Activated naive CD8-positive, alpha-beta T cell treated with anti-CD3 and anti-CD28 coated beads for 36 hours (primary cell): ENCODE measurements around the gene LIPI. TPM values are rescaled to one million over a fixed set of nuclear protein-coding genes. Genes with fewer than 3 reads are reported as not detected.

Source experiments
- DNase-seq: peaks from one replicate; pipeline ENCODE4 v3.0.0; 2021
- H3K27ac Mint-ChIP-seq: one replicate; pipeline ENCODE4 v1.8.0; 2022; ENCODE audit warnings: mild to moderate bottlenecking, moderate library complexity, mixed read lengths
- H3K27me3 Mint-ChIP-seq: one replicate; pipeline ENCODE4 v1.8.0; 2022; ENCODE audit warnings: mild to moderate bottlenecking, mixed read lengths
- H3K36me3 Mint-ChIP-seq: one replicate; pipeline ENCODE4 v1.8.0; 2021; ENCODE audit warnings: mild to moderate bottlenecking, mixed read lengths
- H3K4me1 Mint-ChIP-seq: one replicate; pipeline ENCODE4 v1.8.0; 2021; ENCODE audit warnings: mixed read lengths
- H3K4me3 Mint-ChIP-seq: one replicate; pipeline ENCODE4 v1.8.0; 2022; ENCODE audit warnings: mild to moderate bottlenecking, moderate library complexity, mixed read lengths
- H3K9me3 Mint-ChIP-seq: one replicate; pipeline ENCODE4 v1.8.0; 2022; ENCODE audit warnings: mixed read lengths
- total RNA-seq, 2 experiments: library from RNA; stranded (reverse); gene quantifications; one replicate each; pipeline ENCODE4 v1.2.3, GENCODE V29; 2021

Gene LIPI
- total RNA-seq, result not detected

DNA sequence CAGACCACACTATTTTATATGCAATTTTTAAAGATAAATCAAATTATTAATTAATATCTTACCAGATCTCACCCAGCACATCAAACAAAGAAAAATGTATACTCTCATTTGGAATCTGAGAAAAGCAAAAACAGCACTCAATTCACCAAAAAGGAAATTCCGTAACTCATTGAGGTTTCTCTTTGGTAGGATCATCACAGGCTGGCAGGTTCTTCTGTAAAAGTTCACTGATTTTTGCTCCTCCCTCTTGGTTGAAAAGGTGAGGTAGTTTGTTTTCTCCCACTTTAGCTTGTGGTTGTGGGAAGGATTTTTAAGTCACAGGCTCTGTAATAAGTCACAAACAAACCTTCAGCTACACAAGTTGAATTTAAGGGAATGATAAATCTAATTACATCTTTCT is at the start of gene LIPI:
LIPI (minus strand) TSS at position 218 of the 400 bp plus-strand sequence; CDS start at position 108, 110 bp downstream.
- Mint-ChIP-seq H3K9me3 (no peaks in the 10 kb centered on the region), H3K4me1 (peaks cover 4% of the 10 kb centered on the region), H3K4me3 (no peak within 1 kb of the TSS), H3K27ac (no peak within 1 kb of the TSS), H3K36me3 (no peaks in the 10 kb centered on the region), H3K27me3 (peaks cover 15% of the 10 kb centered on the region)
- DNase-seq, result no peak

- Mint-ChIP-seq H3K9me3 (no peaks in the 10 kb centered on the region), H3K36me3 (no peaks in the 10 kb centered on the region), H3K4me1 (peaks cover 8% of the 10 kb centered on the region), H3K4me3 (no peak overlapping the region), H3K27ac (no peak overlapping the region), H3K27me3 (peaks cover 2% of the 10 kb centered on the region)
- DNase-seq, result no peak
These were observed 49.5 kb upstream of the LIPI start for GRCh38 chr21:14260174-14260764.

DNA sequence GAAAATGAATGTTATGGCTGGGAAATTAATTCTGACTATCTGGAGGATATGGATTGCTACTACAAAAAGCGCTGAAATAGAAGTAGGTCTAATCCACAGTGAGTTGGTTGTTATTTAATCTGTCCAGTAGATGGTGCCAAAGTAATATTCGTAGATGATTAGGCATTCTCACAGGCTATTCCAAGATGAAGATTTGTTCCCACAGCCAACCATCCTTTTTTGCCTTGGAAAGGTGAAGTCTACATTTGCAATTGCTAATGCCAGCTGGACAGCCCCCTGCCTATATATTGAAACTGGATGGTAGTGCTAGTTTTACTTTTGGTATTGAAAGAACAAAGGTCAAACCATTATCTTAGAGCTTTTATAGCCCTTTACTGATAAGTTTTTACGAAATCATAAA is 49.0 kb upstream of the LIPI start:
- no peak for DNase-seq
- Mint-ChIP-seq H3K36me3 (no peaks in the 10 kb centered on the region), H3K27ac (no peak overlapping the region), H3K4me3 (no peak overlapping the region), H3K27me3 (peaks cover 2% of the 10 kb centered on the region), H3K4me1 (peaks cover 8% of the 10 kb centered on the region), H3K9me3 (no peaks in the 10 kb centered on the region)

DNA sequence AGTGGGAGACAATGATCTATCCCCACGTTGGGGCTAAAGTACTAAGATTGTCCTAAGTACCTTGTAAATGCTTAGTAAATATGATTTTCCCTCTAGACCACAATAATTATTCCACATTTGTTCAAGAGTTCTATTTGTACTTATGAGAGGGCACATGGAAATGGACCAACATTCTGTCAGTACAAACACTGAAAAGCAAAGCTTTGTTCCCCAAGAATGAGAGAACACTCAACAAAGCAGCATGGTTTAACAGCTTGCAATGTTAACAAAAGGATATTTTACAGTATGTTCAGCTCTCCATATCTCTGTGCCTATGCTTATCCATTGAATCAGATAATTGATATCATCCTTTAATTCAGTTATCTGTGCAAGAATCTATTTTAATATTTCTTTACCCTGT is 40.6 kb upstream of the LIPI start:
- Mint-ChIP-seq H3K27me3 (peaks cover 7% of the 10 kb centered on the region), H3K4me1 (peaks cover 3% of the 10 kb centered on the region), H3K36me3 (no peaks in the 10 kb centered on the region), H3K9me3 (peaks cover 5% of the 10 kb centered on the region), H3K27ac (no peak overlapping the region), H3K4me3 (no peak overlapping the region)
- DNase-seq, result no peak

DNA sequence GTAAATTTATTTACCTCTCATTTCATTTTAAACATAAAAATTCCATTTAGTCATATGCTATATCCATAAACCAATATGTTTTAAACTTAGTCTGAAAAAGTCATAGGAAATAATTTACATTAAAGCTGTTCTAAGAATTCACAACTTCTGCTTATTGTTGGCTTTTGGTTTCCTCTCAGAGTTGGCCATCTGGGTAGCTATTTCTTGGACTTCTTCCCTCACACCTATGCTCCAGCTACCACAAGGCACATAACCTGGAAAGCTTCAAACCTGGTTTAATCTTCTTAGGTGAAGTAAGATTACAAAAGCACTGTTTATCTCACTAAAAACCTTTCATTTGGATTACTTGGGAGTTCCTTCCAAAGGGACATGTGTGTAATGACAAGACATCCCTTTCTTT is 35.0 kb upstream of the LIPI start:
- H3K4me3 Mint-ChIP-seq, result no peak overlapping the region
- H3K36me3 Mint-ChIP-seq, result no peaks in the 10 kb centered on the region
- peaks cover 4% of the 10 kb centered on the region for H3K27me3 Mint-ChIP-seq
- peaks cover 7% of the 10 kb centered on the region for H3K9me3 Mint-ChIP-seq
- H3K4me1 Mint-ChIP-seq, result peaks cover 8% of the 10 kb centered on the region
- DNase-seq, result no peak
- no peak overlapping the region for H3K27ac Mint-ChIP-seq

- H3K27ac Mint-ChIP-seq, result no peak overlapping the region
- H3K36me3 Mint-ChIP-seq, result no peaks in the 10 kb centered on the region
- peaks cover 8% of the 10 kb centered on the region for H3K4me1 Mint-ChIP-seq
- peaks cover 4% of the 10 kb centered on the region for H3K9me3 Mint-ChIP-seq
- peaks cover 2% of the 10 kb centered on the region for H3K27me3 Mint-ChIP-seq
- no peak for DNase-seq
- H3K4me3 Mint-ChIP-seq, result no peak overlapping the region
These were observed 34.2 kb upstream of the LIPI start for GRCh38 chr21:14244911-14245310.

- DNase-seq, result no peak
- no peaks in the 10 kb centered on the region for H3K36me3 Mint-ChIP-seq
- no peak overlapping the region for H3K4me3 Mint-ChIP-seq
- peaks cover 8% of the 10 kb centered on the region for H3K4me1 Mint-ChIP-seq
- peaks cover 2% of the 10 kb centered on the region for H3K9me3 Mint-ChIP-seq
- H3K27ac Mint-ChIP-seq, result no peak overlapping the region
- H3K27me3 Mint-ChIP-seq, result no peaks in the 10 kb centered on the region
These were observed 33.1 kb upstream of the LIPI start for GRCh38 chr21:14243874-14244273.

DNA sequence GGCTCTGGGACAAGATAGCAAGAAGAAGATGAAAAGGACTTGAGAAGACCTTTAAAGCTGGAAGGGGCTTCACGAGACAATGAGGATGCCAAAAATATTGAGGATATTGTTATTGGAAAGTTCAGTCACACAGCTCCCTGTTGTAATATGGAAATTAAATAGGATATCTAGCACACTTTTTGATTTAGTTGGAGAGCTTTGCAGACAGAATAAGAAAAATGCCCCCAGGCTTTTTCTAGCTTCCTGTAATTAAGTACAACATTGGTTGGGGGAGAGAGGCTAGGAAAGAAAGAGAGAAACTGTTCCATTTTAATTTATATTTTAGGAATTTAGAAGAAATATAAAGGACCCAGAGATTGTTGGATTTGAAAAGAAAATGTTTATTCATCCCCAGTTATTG is 32.7 kb upstream of the LIPI start:
- Mint-ChIP-seq H3K4me1 (peaks cover 8% of the 10 kb centered on the region), H3K9me3 (peaks cover 2% of the 10 kb centered on the region), H3K27me3 (no peaks in the 10 kb centered on the region), H3K36me3 (no peaks in the 10 kb centered on the region), H3K4me3 (no peak overlapping the region), H3K27ac (no peak overlapping the region)
- no peak for DNase-seq

DNA sequence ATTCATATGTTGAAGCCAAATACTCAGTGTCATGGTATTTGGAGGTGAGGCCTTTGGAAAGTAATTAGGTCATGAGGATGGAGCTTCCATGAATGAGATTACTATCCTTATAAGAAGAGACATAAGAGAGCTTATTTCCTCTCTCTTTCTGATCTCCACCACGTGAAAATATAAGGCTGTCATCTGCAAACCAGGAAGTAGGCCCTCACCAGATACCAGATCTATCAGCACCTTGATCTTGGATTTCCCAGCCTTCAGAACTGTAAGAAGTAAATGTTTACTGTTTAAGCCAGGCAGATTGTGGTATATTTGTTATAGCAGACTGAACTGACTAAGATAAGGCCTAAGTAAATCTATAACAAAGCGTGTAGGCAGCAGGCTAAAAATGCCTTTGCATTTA is 30.5 kb upstream of the LIPI start:
- H3K4me1 Mint-ChIP-seq, result peaks cover 8% of the 10 kb centered on the region
- no peaks in the 10 kb centered on the region for H3K36me3 Mint-ChIP-seq
- H3K27ac Mint-ChIP-seq, result no peak overlapping the region
- no peak overlapping the region for H3K4me3 Mint-ChIP-seq
- peaks cover 2% of the 10 kb centered on the region for H3K9me3 Mint-ChIP-seq
- DNase-seq, result no peak
- no peaks in the 10 kb centered on the region for H3K27me3 Mint-ChIP-seq

- Mint-ChIP-seq H3K9me3 (peaks cover 2% of the 10 kb centered on the region), H3K27me3 (no peaks in the 10 kb centered on the region), H3K36me3 (no peaks in the 10 kb centered on the region), H3K27ac (no peak overlapping the region), H3K4me3 (no peak overlapping the region), H3K4me1 (peaks cover 8% of the 10 kb centered on the region)
- no peak for DNase-seq
These were observed 28.5 kb upstream of the LIPI start for GRCh38 chr21:14239281-14239680.

GRCh38 chr21:14236180-14236579 is 25.4 kb upstream of the LIPI start:
- DNase-seq, result no peak
- no peak overlapping the region for H3K27ac Mint-ChIP-seq
- no peaks in the 10 kb centered on the region for H3K36me3 Mint-ChIP-seq
- H3K4me3 Mint-ChIP-seq, result no peak overlapping the region
- peaks cover 4% of the 10 kb centered on the region for H3K4me1 Mint-ChIP-seq
- H3K9me3 Mint-ChIP-seq, result peaks cover 2% of the 10 kb centered on the region
- no peaks in the 10 kb centered on the region for H3K27me3 Mint-ChIP-seq

DNA sequence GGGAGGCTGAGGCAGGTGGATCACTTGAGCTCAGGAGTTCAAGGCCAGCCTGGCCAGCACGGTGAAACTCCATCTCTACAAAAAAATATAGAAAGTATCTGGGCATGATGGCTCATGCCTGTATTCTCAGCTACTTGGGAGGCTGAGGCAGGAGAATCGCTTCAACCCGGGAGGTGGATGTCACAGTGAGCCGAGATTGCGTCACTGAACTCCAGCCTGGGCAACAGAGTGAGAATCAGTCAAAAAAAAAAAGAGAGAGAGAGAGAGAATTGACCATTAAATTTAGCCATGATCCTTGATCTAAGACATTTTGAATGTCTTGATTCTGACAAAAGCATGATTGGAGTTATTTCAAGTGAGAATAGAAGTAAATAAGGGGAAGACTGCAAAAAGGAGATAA is 24.3 kb upstream of the LIPI start:
- peaks cover 5% of the 10 kb centered on the region for H3K36me3 Mint-ChIP-seq
- no peaks in the 10 kb centered on the region for H3K4me1 Mint-ChIP-seq

DNA sequence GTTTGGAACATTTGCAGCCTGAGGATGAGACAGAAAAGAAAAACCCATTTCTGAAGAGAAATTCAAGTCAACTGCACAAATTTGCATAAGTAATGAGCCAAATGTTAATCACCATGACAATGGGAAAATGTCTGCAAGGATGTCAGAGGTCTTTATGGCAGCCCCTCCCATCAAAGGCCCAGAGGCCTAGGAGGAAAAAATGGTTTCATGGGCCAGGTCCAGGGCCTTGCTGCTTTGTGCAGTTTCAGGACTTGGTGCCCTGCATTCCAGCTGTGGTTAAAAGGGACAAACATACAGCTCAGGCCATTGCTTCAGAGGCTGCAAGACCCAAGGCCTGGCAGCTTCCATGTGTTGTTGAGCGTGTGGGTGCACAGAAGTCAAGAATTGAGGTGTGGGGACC is 18.6 kb upstream of the LIPI start:
- Mint-ChIP-seq H3K27ac (no peak overlapping the region), H3K27me3 (no peaks in the 10 kb centered on the region), H3K4me1 (no peaks in the 10 kb centered on the region), H3K36me3 (peaks cover 17% of the 10 kb centered on the region), H3K9me3 (peaks cover 19% of the 10 kb centered on the region), H3K4me3 (no peak overlapping the region)
- DNase-seq, result no peak

More for the DNA sequence above, 24.3 kb upstream of the LIPI start:
- peaks cover 5% of the 10 kb centered on the region for H3K9me3 Mint-ChIP-seq
- no peak overlapping the region for H3K27ac Mint-ChIP-seq
- no peak for DNase-seq
- no peak overlapping the region for H3K4me3 Mint-ChIP-seq
- H3K27me3 Mint-ChIP-seq, result no peaks in the 10 kb centered on the region

DNA sequence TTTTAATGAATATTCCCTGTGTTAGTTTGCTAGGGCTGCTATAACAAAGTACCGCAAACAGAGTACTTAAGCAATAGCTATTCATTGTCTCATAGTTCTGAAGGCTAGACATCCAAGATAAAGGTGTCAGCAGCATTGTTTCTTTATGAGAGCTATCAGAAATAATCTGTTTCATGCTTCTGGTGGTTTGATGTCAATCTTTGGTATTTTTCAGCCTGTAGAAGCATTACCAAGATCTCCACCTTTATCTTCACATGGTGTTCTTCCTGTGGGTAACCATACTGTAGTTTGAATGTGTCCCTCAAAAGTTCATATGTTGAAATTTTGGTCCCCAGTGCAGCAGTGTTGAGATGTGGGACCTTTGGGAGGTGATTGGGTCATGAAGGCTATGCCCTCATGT is 12.6 kb upstream of the LIPI start:
- Mint-ChIP-seq H3K4me3 (no peak overlapping the region), H3K27me3 (no peaks in the 10 kb centered on the region), H3K9me3 (peaks cover under 1% of the 10 kb centered on the region), H3K27ac (no peak overlapping the region), H3K4me1 (no peaks in the 10 kb centered on the region), H3K36me3 (peaks cover 6% of the 10 kb centered on the region)
- no peak for DNase-seq

GRCh38 chr21:14215971-14216641 is 5.4 kb upstream of the LIPI start, which contains the start of gene RBM11:
TSS of gene RBM11 (plus strand) at chr21:14216157. CDS start at chr21:14216187, 30 bp downstream.
- H3K9me3 Mint-ChIP-seq, result no peaks in the 10 kb centered on the region
- peak; percentile 86 for DNase-seq
- peak within 1 kb of the TSS; percentile 84 for H3K4me3 Mint-ChIP-seq
- no peaks in the 10 kb centered on the region for H3K27me3 Mint-ChIP-seq
- H3K36me3 Mint-ChIP-seq, result no peaks in the 10 kb centered on the region
- H3K4me1 Mint-ChIP-seq, result peaks cover 6% of the 10 kb centered on the region
- peak within 1 kb of the TSS; percentile 45 for H3K27ac Mint-ChIP-seq

GRCh38 chr21:14213164-14213563 is 2.4 kb upstream of the LIPI start:
- Mint-ChIP-seq H3K9me3 (no peaks in the 10 kb centered on the region), H3K27me3 (peaks cover 3% of the 10 kb centered on the region), H3K27ac (no peak overlapping the region), H3K4me1 (peaks cover 6% of the 10 kb centered on the region), H3K4me3 (no peak overlapping the region), H3K36me3 (no peaks in the 10 kb centered on the region)
- no peak for DNase-seq
